Measurements from ENCODE around the gene YWHAG. TPM values are rescaled to one million over a fixed set of nuclear protein-coding genes. Genes with fewer than 3 reads are reported as not detected.
"Not testable (repeated sequence)": the region's sequence is repeated elsewhere in the genome, so short reads cannot be mapped to it uniquely, and the experiment has no call there.

The YWHAG gene
- polyA plus RNA-seq, 1 experiment: 48.8 TPM

- H3K4me3 ChIP-seq (ENCODE audit: low read depth, low read length): no peak overlapping the region
- TF ChIP-seq CTCF (IDR thresholded peaks at IDR 0.05; ENCODE audit: insufficient read depth, low read depth, low read length): no peak
- peaks cover 6% of the 10 kb centered on the region for H3K36me3 ChIP-seq (ENCODE audit: control insufficient read depth, insufficient read depth, low read length)
- ChIA-PET CTCF (interaction anchor here (0.6 to 1.0 kb wide), 2 partner anchors 9 to 14 kb away, joined by 3 read pairs; no protein-coding TSS in a partner anchor), POLR2A (no interaction called here)
- no peaks in the 10 kb centered on the region for H3K27me3 ChIP-seq (ENCODE audit: control insufficient read depth, insufficient read depth, low read length)
- DNase-seq (ENCODE audit: low read depth): no peak
These were observed 18.1 kb downstream of the YWHAG start for GRCh38 chr7:76340617-76341131.

DNA sequence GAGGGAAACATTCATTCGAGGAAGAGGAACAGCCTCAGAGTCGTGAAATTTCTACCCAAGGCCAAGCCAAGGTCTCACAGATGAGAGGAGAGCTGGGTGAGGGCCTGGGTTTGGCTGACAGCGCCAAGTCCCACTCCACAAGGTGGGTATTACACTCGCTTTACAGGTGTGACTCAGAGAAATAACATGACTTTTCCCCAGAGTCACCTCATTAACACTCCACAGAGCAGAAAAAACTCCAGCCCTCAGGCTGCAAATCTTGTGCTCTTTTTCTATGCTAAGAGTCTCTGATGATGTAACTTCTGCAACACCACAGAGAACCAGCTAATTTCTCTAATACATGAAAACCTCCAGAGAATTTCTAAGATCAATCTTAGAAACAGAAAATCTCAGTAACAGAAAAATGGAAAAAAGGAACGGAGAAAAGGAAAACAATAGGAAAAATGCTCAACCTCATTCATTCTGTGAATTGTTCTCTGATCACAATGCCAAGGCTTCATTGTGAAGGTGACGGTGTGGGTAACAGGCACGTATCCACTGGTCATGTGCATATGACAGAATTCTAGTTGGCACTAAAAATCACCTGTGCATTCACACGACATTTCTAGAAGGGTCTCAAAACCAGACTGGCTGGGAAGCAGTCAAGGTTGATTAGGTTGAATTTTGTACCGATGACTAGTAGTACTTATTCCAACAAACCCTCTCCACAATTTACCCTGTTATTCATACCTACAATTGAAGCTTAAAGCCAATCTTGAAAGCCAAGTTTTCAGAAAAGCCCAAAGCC is 20.3 kb downstream of the YWHAG start:
- DNase-seq (ENCODE audit: low read depth): no peak
- ChIA-PET POLR2A (no interaction called here), CTCF (no interaction called here)
- no peak overlapping the region for H3K4me3 ChIP-seq (ENCODE audit: low read depth, low read length)
- no peaks in the 10 kb centered on the region for H3K27me3 ChIP-seq (ENCODE audit: control insufficient read depth, insufficient read depth, low read length)
- H3K36me3 ChIP-seq (ENCODE audit: control insufficient read depth, insufficient read depth, low read length): peaks cover 1% of the 10 kb centered on the region
- TF ChIP-seq CTCF (IDR thresholded peaks at IDR 0.05; ENCODE audit: insufficient read depth, low read depth, low read length): no peak

GRCh38 chr7:76337147-76337546 is 21.6 kb downstream of the YWHAG start:
- DNase-seq (ENCODE audit: low read depth): no peak
- ChIA-PET POLR2A (no interaction called here), CTCF (no interaction called here)
- Histone ChIP-seq H3K27me3 (ENCODE audit: control insufficient read depth, insufficient read depth, low read length) (no peaks in the 10 kb centered on the region), H3K4me3 (ENCODE audit: low read depth, low read length) (no peak overlapping the region), H3K36me3 (ENCODE audit: control insufficient read depth, insufficient read depth, low read length) (no peaks in the 10 kb centered on the region; the same call in none of the 2 replicates)
- no peak for TF ChIP-seq CTCF (IDR thresholded peaks at IDR 0.05; ENCODE audit: insufficient read depth, low read depth, low read length)

GRCh38 chr7:76336094-76336493 is 22.7 kb downstream of the YWHAG start:
- Histone ChIP-seq H3K36me3 (ENCODE audit: control insufficient read depth, insufficient read depth, low read length) (peaks cover 2% of the 10 kb centered on the region), H3K4me3 (ENCODE audit: low read depth, low read length) (no peak overlapping the region), H3K27me3 (ENCODE audit: control insufficient read depth, insufficient read depth, low read length) (no peaks in the 10 kb centered on the region)
- ChIA-PET POLR2A (no interaction called here), CTCF (interaction anchor here (0.6 to 1.8 kb wide), 2 partner anchors 22 to 26 kb away, joined by 3 to 5 read pairs; no protein-coding TSS in a partner anchor)
- no peak for TF ChIP-seq CTCF (IDR thresholded peaks at IDR 0.05; ENCODE audit: insufficient read depth, low read depth, low read length)
- no peak for DNase-seq (ENCODE audit: low read depth)

DNA sequence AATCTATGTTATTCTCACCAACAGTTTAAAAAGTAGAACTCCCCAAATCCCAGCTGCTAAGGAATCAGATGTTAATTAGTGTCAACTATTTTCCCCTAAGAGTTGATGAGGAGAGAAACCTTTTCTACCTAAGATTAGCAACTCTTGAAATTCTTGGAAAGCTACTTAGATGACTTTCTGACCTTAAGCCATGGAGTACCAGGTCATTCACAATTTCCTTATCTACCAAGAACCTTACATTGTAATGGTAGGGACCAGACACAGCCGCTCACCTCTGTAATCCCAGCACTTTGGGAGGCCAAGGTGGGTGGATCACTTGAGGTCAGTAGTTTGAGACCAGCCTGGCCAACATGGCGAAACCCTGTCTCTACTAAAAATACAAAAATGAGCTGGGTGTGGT is 23.4 kb downstream of the YWHAG start:
- H3K4me3 ChIP-seq (ENCODE audit: low read depth, low read length); POLR2A ChIA-PET; H3K27me3 ChIP-seq (ENCODE audit: control insufficient read depth, insufficient read depth, low read length); DNase-seq (ENCODE audit: low read depth); H3K36me3 ChIP-seq (ENCODE audit: control insufficient read depth, insufficient read depth, low read length): not testable (repeated sequence)
- CTCF ChIA-PET: interaction anchor here (0.6 to 1.8 kb wide), 2 partner anchors 21 to 27 kb away, joined by 3 to 5 read pairs; no protein-coding TSS in a partner anchor

All from BJ (cell line).